NT2/D1 (cell line): Measurements from ENCODE around the gene ATP9A.
A peak's percentile ranks its signal among the peaks of the same experiment; 100 is the strongest.

Experiments
- DNase-seq: peaks from one replicate; pipeline ENCODE4 v3.0.0-alpha.2; 2011; ENCODE audit warnings: low read depth, low spot score
- H3K27me3 ChIP-seq: 2 replicates; pipeline ENCODE4 v1.6.0; 2011; ENCODE audit warnings: mild to moderate bottlenecking; ENCODE audit not compliant: insufficient read length, insufficient read depth
- H3K36me3 ChIP-seq: 2 replicates; pipeline ENCODE4 v1.6.1; 2011; ENCODE audit warnings: mild to moderate bottlenecking, low read length, mixed read lengths; ENCODE audit not compliant: insufficient read depth, insufficient read length
- H3K4me1 ChIP-seq: 2 replicates; pipeline ENCODE4 v1.5.1; 2011; ENCODE audit not compliant: insufficient read depth, insufficient read length
- H3K4me3 ChIP-seq: 2 replicates; pipeline ENCODE4 v1.5.1; 2011; ENCODE audit warnings: low read depth; ENCODE audit not compliant: insufficient read length
- H3K9ac ChIP-seq: 2 replicates; pipeline ENCODE4 v1.6.0; 2011; ENCODE audit warnings: low read depth; ENCODE audit not compliant: insufficient read length
- H3K9me3 ChIP-seq: 2 replicates; pipeline ENCODE4 v1.5.1; 2011; ENCODE audit warnings: mild to moderate bottlenecking, low read length; ENCODE audit not compliant: insufficient read depth
- SUZ12 ChIP-seq: IDR thresholded peaks from 2 replicates; pipeline ENCODE4 v1.6.1; 2011; ENCODE audit not compliant: insufficient read length, insufficient read depth; ENCODE audit errors: extremely low read depth
- YY1 ChIP-seq: IDR thresholded peaks from 2 replicates; pipeline ENCODE4 v1.6.1; 2011; ENCODE audit not compliant: insufficient read length, insufficient read depth
- ZNF274 ChIP-seq: IDR thresholded peaks from 2 replicates; pipeline ENCODE4 v1.6.1; 2011; ENCODE audit warnings: mild to moderate bottlenecking, low read depth, low read length

Gene ATP9A

DNA sequence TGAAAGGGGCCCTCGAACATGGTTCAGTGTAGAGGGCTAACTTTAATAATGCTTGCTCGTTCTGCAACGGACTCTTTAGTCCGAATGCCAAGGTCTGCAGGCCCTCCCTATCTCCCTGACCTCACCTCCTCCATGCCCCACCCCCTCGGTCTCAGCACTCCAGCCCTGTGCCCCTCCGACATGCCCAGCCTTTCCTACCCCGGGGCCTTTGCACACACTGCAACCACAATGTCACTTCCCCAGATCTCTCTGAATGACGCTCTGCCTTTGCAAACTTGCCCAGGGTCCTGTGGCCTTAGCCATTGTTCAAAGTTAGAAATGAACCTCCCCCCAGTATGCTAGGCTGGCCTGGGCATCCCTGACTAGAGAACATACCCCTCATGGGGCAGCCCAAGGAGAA lies 175.6 kb downstream of the ATP9A start:
- DNase-seq = no peak
- no peaks in the 10 kb centered on the region for H3K27me3 ChIP-seq
- H3K4me3 ChIP-seq = no peak overlapping the region
- peaks cover 5% of the 10 kb centered on the region; the same call in 1 of the 2 replicates for H3K9me3 ChIP-seq
- TF ChIP-seq SUZ12 = no peak
- no peak for TF ChIP-seq YY1
- TF ChIP-seq ZNF274 = no peak
- no peak overlapping the region for H3K9ac ChIP-seq
- peaks cover 7% of the 10 kb centered on the region for H3K4me1 ChIP-seq
- H3K36me3 ChIP-seq = no peaks in the 10 kb centered on the region

DNA sequence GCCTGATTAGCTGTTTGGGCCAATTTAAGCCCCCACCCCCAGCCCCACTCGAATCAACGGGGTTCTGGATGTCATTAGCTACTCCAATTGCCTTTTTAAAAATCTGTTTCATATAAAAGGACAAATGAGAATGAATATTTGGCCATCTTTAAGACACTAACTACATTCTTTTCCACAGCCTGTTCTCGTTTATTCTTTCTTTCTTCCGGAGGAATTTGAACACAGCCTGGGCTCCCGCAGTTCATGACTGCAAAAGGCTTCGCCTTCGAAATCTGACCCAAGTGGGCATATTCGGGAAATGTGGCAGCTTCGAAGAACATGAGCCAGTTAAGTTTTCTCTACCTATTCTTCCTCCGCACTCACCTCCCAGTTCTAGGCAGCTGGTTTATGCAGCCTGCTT lies 176.3 kb downstream of the ATP9A start:
- Histone ChIP-seq H3K9ac (peak overlapping the region; percentile 36), H3K36me3 (no peaks in the 10 kb centered on the region), H3K27me3 (no peaks in the 10 kb centered on the region), H3K4me3 (no peak overlapping the region), H3K9me3 (peaks cover 5% of the 10 kb centered on the region; the same call in 1 of the 2 replicates), H3K4me1 (peaks cover 5% of the 10 kb centered on the region)
- TF ChIP-seq SUZ12 (no peak), YY1 (no peak), ZNF274 (no peak)
- no peak for DNase-seq

GRCh38 chr20:51588762-51589161 lies 179.4 kb downstream of the ATP9A start:
- Histone ChIP-seq H3K27me3 (no peaks in the 10 kb centered on the region), H3K9me3 (peaks cover 4% of the 10 kb centered on the region; the same call in 1 of the 2 replicates), H3K36me3 (no peaks in the 10 kb centered on the region), H3K9ac (no peak overlapping the region), H3K4me1 (peaks cover 10% of the 10 kb centered on the region), H3K4me3 (no peak overlapping the region)
- no peak for DNase-seq
- TF ChIP-seq YY1 = no peak

DNA sequence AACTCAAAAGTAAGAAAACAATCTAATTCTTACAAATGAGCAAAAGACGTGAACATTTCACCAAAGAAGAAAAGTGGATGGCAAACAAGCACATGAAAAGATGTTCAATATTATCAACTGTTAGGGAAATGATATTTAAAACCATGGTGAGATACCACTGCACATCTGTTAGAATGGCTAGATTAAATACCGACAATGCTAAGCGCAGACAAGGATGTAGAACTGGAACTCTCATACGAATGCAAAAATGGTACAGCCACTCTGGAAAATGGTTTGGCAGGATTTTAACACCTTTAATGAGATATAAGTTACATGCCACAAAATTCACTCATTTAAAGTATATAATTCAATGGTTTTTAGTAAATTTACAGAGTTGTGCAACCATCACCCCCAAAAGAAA lies 181.0 kb downstream of the ATP9A start:
- H3K27me3 ChIP-seq = no peaks in the 10 kb centered on the region
- H3K9ac ChIP-seq = no peak overlapping the region
- no peaks in the 10 kb centered on the region for H3K36me3 ChIP-seq
- TF ChIP-seq YY1 (no peak), ZNF274 (no peak)
- H3K9me3 ChIP-seq = no peaks in the 10 kb centered on the region
- no peak overlapping the region for H3K4me3 ChIP-seq
- H3K4me1 ChIP-seq = peaks cover 7% of the 10 kb centered on the region
- DNase-seq = no peak

- no peaks in the 10 kb centered on the region for H3K9me3 ChIP-seq
- H3K4me3 ChIP-seq = no peak overlapping the region
- H3K4me1 ChIP-seq = peaks cover 4% of the 10 kb centered on the region
- no peaks in the 10 kb centered on the region for H3K27me3 ChIP-seq
- H3K36me3 ChIP-seq = no peaks in the 10 kb centered on the region
- H3K9ac ChIP-seq = no peak overlapping the region
- DNase-seq = no peak
- TF ChIP-seq YY1 (no peak), SUZ12 (no peak), ZNF274 (no peak)
Observed at GRCh38 chr20:51586005-51586440, 182.2 kb downstream of the ATP9A start.

- no peak for DNase-seq
- Histone ChIP-seq H3K27me3 (no peaks in the 10 kb centered on the region), H3K36me3 (no peaks in the 10 kb centered on the region), H3K4me1 (peaks cover 7% of the 10 kb centered on the region), H3K9me3 (no peaks in the 10 kb centered on the region), H3K4me3 (no peak overlapping the region), H3K9ac (no peak overlapping the region)
- no peak for TF ChIP-seq YY1
- TF ChIP-seq ZNF274 = no peak
- no peak for TF ChIP-seq SUZ12
Observed at GRCh38 chr20:51585148-51585547, 183.0 kb downstream of the ATP9A start.

GRCh38 chr20:51584737-51585136 lies 183.5 kb downstream of the ATP9A start:
- H3K27me3 ChIP-seq = no peaks in the 10 kb centered on the region
- H3K4me1 ChIP-seq = peaks cover 7% of the 10 kb centered on the region
- no peak overlapping the region for H3K4me3 ChIP-seq
- DNase-seq = no peak
- no peak overlapping the region for H3K9ac ChIP-seq
- H3K9me3 ChIP-seq = no peaks in the 10 kb centered on the region
- TF ChIP-seq SUZ12 (no peak), YY1 (no peak), ZNF274 (no peak)
- H3K36me3 ChIP-seq = no peaks in the 10 kb centered on the region

- TF ChIP-seq SUZ12 (no peak), ZNF274 (no peak), YY1 (no peak)
- no peaks in the 10 kb centered on the region for H3K27me3 ChIP-seq
- H3K4me1 ChIP-seq = peaks cover 7% of the 10 kb centered on the region
- no peak for DNase-seq
- H3K9ac ChIP-seq = no peak overlapping the region
- no peak overlapping the region for H3K4me3 ChIP-seq
- no peaks in the 10 kb centered on the region for H3K9me3 ChIP-seq
- H3K36me3 ChIP-seq = no peaks in the 10 kb centered on the region
Observed at GRCh38 chr20:51584116-51584515, 184.1 kb downstream of the ATP9A start.
